Keratinocyte (primary cell): ENCODE data around the gene INPP4B. TPM values are rescaled to one million over a fixed set of nuclear protein-coding genes. Genes with fewer than 3 reads are reported as not detected.

Experiments
- DNase-seq: peaks from one replicate; pipeline ENCODE4 v3.0.0-alpha.2; 2011; ENCODE audit warnings: low read depth, missing footprints, low spot score
- FAIRE-seq: peaks from 2 replicates; lab custom pipeline; 2011; peaks lifted over from hg19 to GRCh38; lab: Jason Lieb, UNC
- H2AFZ ChIP-seq: 2 replicates; pipeline ENCODE4 v1.6.0; 2012; ENCODE audit warnings: low read length, control low read depth, inconsistent platforms; ENCODE audit not compliant: control insufficient read depth
- H3K27ac ChIP-seq: 2 replicates; pipeline ENCODE4 v1.5.1; 2011; ENCODE audit warnings: low read length; ENCODE audit not compliant: control insufficient read depth, insufficient read depth
- H3K27me3 ChIP-seq: 3 replicates; pipeline ENCODE4 v1.6.0; 2011; ENCODE audit warnings: low read length; ENCODE audit not compliant: control insufficient read depth, insufficient read depth; ENCODE audit errors: extremely low read depth
- H3K36me3 ChIP-seq, 2 experiments: 2 replicates in 1 of 2; 3 replicates in 1 of 2; pipeline ENCODE4 v1.5.1; 2011; ENCODE audit warnings: low read length in 2 of 2, mild to moderate bottlenecking in 1 of 2; ENCODE audit not compliant: control insufficient read depth in 2 of 2, insufficient read depth in 2 of 2; ENCODE audit errors: extremely low read depth in 1 of 2
- H3K4me1 ChIP-seq: 3 replicates; pipeline ENCODE4 v1.5.1; 2011; ENCODE audit warnings: low read length; ENCODE audit not compliant: control insufficient read depth, insufficient read depth; ENCODE audit errors: extremely low read depth
- H3K4me2 ChIP-seq: 3 replicates; pipeline ENCODE4 v1.6.0; 2011; ENCODE audit warnings: low read depth, low read length; ENCODE audit not compliant: control insufficient read depth, insufficient read depth; ENCODE audit errors: extremely low read depth
- H3K4me3 ChIP-seq, 3 experiments: fragments of 200-600 bp in 1 of 3; sonication (generic) in 1 of 3; 2 replicates in 2 of 3; 3 replicates in 1 of 3; pipeline ENCODE4 v1.5.1; 2011 to 2016; ENCODE audit warnings: low read length in 3 of 3, mild to moderate bottlenecking in 3 of 3, control low read depth in 2 of 3, inconsistent platforms in 1 of 3, low read depth in 1 of 3, mixed read lengths in 1 of 3, mixed run types in 1 of 3, moderate library complexity in 1 of 3; ENCODE audit not compliant: control insufficient read depth in 2 of 3, insufficient read depth in 2 of 3; ENCODE audit errors: extremely low read depth in 1 of 3
- H3K79me2 ChIP-seq: 2 replicates; pipeline ENCODE4 v1.6.0; 2012; ENCODE audit warnings: low read length; ENCODE audit not compliant: control insufficient read depth, insufficient read depth
- H3K9ac ChIP-seq: 3 replicates; pipeline ENCODE4 v1.6.0; 2011; ENCODE audit warnings: low read length; ENCODE audit not compliant: control insufficient read depth, insufficient read depth; ENCODE audit errors: extremely low read depth
- H3K9me1 ChIP-seq: 3 replicates; pipeline ENCODE4 v1.6.0; 2011; ENCODE audit warnings: low read length; ENCODE audit not compliant: control insufficient read depth, insufficient read depth; ENCODE audit errors: extremely low read depth
- H3K9me3 ChIP-seq: 2 replicates; pipeline ENCODE4 v1.5.1; 2012; ENCODE audit warnings: low read depth, low read length; ENCODE audit not compliant: control insufficient read depth
- H4K20me1 ChIP-seq: 3 replicates; pipeline ENCODE4 v1.6.0; 2011; ENCODE audit warnings: low read length; ENCODE audit not compliant: control insufficient read depth, insufficient read depth; ENCODE audit errors: extremely low read depth
- CTCF ChIP-seq, 3 experiments: IDR thresholded peaks in 1 of 3; conservative IDR thresholded peaks in 1 of 3; optimal IDR thresholded peaks in 1 of 3; 2 replicates in 2 of 3; 3 replicates in 1 of 3; pipeline versions ENCODE3 to v1.5.1; 2011; ENCODE audit warnings: low read length in 3 of 3, mild to moderate bottlenecking in 3 of 3, moderate library complexity in 2 of 3, control low read depth in 1 of 3, inconsistent platforms in 1 of 3; ENCODE audit not compliant: insufficient read depth in 2 of 3; ENCODE audit errors: extremely low read depth in 1 of 3
- EZH2 ChIP-seq: IDR thresholded peaks from one replicate; pipeline ENCODE4 v1.6.1; 2012; ENCODE audit warnings: inconsistent platforms, mild to moderate bottlenecking, low read length, moderate library complexity
- dilution Hi-C: fragments of 300-500 bp; cut with MboI; formaldehyde crosslinking; loops from one replicate; pipeline ENCODE4 v1.7.0; 2020; ENCODE audit warnings: low sequenced_read_pairs; ENCODE audit not compliant: extremely low pct_ligation_motif_present
- polyA plus RNA-seq, 5 experiments: library from polyadenylated mRNA; depleted of rRNA in 3 of 5; stranded (reverse) in 3 of 5; stranded (forward) in 1 of 5; unstranded in 1 of 5; fragments of >200 nt; gene quantifications; 1 replicate in 1 of 5; 2 replicates in 3 of 5; 3 replicates in 1 of 5; pipeline versions ENCODE4 v1.2.1 to v1.2.3, GENCODE V29; 2011 to 2012; ENCODE audit warnings: missing spikeins in 2 of 5, low read depth in 1 of 5, low replicate concordance in 1 of 5

The INPP4B gene
- polyA plus RNA-seq, 1 donor (not counting 4 experiments of a cell fraction or from before 2014, with no cell fraction given) = 50.2 TPM

- no peak for DNase-seq
- dilution Hi-C loops = no loop called here
- FAIRE-seq = no peak
- Histone ChIP-seq H3K9ac (no peak overlapping the region), H4K20me1 (no peaks in the 10 kb centered on the region), H3K27me3 (no peaks in the 10 kb centered on the region), H3K4me3 (no peak overlapping the region), H2AFZ (no peak overlapping the region), H3K79me2 (no peaks in the 10 kb centered on the region), H3K4me1 (peaks cover 3% of the 10 kb centered on the region), H3K4me2 (no peak overlapping the region), H3K36me3 (no peaks in the 10 kb centered on the region), H3K9me3 (no peaks in the 10 kb centered on the region), H3K27ac (no peak overlapping the region), H3K9me1 (no peaks in the 10 kb centered on the region)
- TF ChIP-seq EZH2 = no peak
- no peak for TF ChIP-seq CTCF (optimal IDR thresholded peaks at IDR 0.05 in 1 of 3, IDR thresholded peaks at IDR 0.05 in 1 of 3, conservative IDR thresholded peaks at IDR 0.05 in 1 of 3; ENCODE audit: extremely low read depth in 1 of 3, insufficient read depth in 2 of 3, low read length in 3 of 3)
Observed at GRCh38 chr4:142700531-142700930, 145.6 kb downstream of the INPP4B start.

- dilution Hi-C loops = no loop called here
- Histone ChIP-seq H4K20me1 (no peaks in the 10 kb centered on the region), H3K4me2 (no peak overlapping the region), H3K79me2 (no peaks in the 10 kb centered on the region), H3K9me3 (no peaks in the 10 kb centered on the region), H2AFZ (no peak overlapping the region), H3K4me3 (no peak overlapping the region), H3K36me3 (no peaks in the 10 kb centered on the region), H3K9ac (no peak overlapping the region), H3K27ac (no peak overlapping the region), H3K4me1 (no peaks in the 10 kb centered on the region), H3K9me1 (no peaks in the 10 kb centered on the region), H3K27me3 (no peaks in the 10 kb centered on the region)
- TF ChIP-seq CTCF (optimal IDR thresholded peaks at IDR 0.05 in 1 of 3, IDR thresholded peaks at IDR 0.05 in 1 of 3, conservative IDR thresholded peaks at IDR 0.05 in 1 of 3; ENCODE audit: extremely low read depth in 1 of 3, insufficient read depth in 2 of 3, low read length in 3 of 3) (no peak), EZH2 (no peak)
- DNase-seq (no peak), FAIRE-seq (no peak)
Observed at GRCh38 chr4:142698552-142698951, 147.5 kb downstream of the INPP4B start.
